NB4 (cell line): ENCODE results near the gene TRABD2B.

Experiments used
- MAX ChIP-seq: IDR thresholded peaks from 2 replicates; pipeline ENCODE4 v1.6.1; 2011; ENCODE audit warnings: low read depth, low read length
- MYC ChIP-seq: IDR thresholded peaks from 2 replicates; pipeline ENCODE4 v1.6.1; 2011; ENCODE audit warnings: low read depth, low read length
- POLR2A ChIP-seq: IDR thresholded peaks from 2 replicates; pipeline ENCODE4 v1.6.1; 2011; ENCODE audit warnings: mild to moderate bottlenecking; ENCODE audit not compliant: insufficient read length; ENCODE audit errors: extremely low read depth
- TF ChIP-seq, protein P1 (sequence below): IDR thresholded peaks from one replicate; pipeline ENCODE4 v1.5.1; 2012; ENCODE audit warnings: low read depth, low read length

GRCh38 chr1:47805921-47806361 lies 191.2 kb downstream of the TRABD2B start:
- TF ChIP-seq MAX (no peak), MYC (no peak), POLR2A (no peak)
- TF ChIP-seq, protein P1, sequence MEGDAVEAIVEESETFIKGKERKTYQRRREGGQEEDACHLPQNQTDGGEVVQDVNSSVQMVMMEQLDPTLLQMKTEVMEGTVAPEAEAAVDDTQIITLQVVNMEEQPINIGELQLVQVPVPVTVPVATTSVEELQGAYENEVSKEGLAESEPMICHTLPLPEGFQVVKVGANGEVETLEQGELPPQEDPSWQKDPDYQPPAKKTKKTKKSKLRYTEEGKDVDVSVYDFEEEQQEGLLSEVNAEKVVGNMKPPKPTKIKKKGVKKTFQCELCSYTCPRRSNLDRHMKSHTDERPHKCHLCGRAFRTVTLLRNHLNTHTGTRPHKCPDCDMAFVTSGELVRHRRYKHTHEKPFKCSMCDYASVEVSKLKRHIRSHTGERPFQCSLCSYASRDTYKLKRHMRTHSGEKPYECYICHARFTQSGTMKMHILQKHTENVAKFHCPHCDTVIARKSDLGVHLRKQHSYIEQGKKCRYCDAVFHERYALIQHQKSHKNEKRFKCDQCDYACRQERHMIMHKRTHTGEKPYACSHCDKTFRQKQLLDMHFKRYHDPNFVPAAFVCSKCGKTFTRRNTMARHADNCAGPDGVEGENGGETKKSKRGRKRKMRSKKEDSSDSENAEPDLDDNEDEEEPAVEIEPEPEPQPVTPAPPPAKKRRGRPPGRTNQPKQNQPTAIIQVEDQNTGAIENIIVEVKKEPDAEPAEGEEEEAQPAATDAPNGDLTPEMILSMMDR: no peak
